Measurements from ENCODE around the gene SLC35B4.

GRCh38 chr7:134339475-134339874 lies 22.7 kb upstream of the SLC35B4 start:
- TF ChIP-seq RAD21 (IDR thresholded peaks at IDR 0.05; ENCODE audit: low read depth) = no peak
- TF ChIP-seq FOSL1 (IDR thresholded peaks at IDR 0.05; ENCODE audit: low read depth) = no peak
- no peak for TF ChIP-seq ATF3 (IDR thresholded peaks at IDR 0.05)

Data from HCT116 (cell line).